Stimulated activated CD4-positive, alpha-beta T cell treated with anti-CD3 and anti-CD28 coated beads, Interleukin-4, amount 100 ng/mL, for 24 hours (primary cell): ENCODE data around the gene MTMR10.

Experiments used
- DNase-seq: peaks from one replicate; pipeline ENCODE4 v3.0.0-alpha.2; 2020

Gene MTMR10

GRCh38 chr15:30917013-30917412 is 74.4 kb downstream of the MTMR10 start:
- no peak for DNase-seq

GRCh38 chr15:30913761-30914160 is 77.7 kb downstream of the MTMR10 start:
- no peak for DNase-seq

GRCh38 chr15:30906366-30906765 is 85.1 kb downstream of the MTMR10 start:
- no peak for DNase-seq

- no peak for DNase-seq
Observed at GRCh38 chr15:30905821-30906220, 85.6 kb downstream of the MTMR10 start.

- no peak for DNase-seq
Observed at GRCh38 chr15:30904812-30905211, 86.6 kb downstream of the MTMR10 start.

GRCh38 chr15:30903497-30904187 is 87.8 kb downstream of the MTMR10 start, which contains the start of gene FAN1:
FAN1 (plus strand) TSS chr15:30903915; CDS start chr15:30904664, 749 bp downstream.
- DNase-seq, result peak; percentile 85

- no peak for DNase-seq
Observed at GRCh38 chr15:30901889-30902288, 89.5 kb downstream of the MTMR10 start.

- DNase-seq, result no peak
Observed at GRCh38 chr15:30896211-30896606, 95.2 kb downstream of the MTMR10 start.

GRCh38 chr15:30895461-30896210 is 95.8 kb downstream of the MTMR10 start:
- no peak for DNase-seq

GRCh38 chr15:30889196-30889595 is 102.2 kb downstream of the MTMR10 start:
- DNase-seq, result no peak
